Right atrium auricular region (tissue), 2 donors: ENCODE measurements around the gene GTF3A. TPM values are rescaled to one million over a fixed set of nuclear protein-coding genes. Genes with fewer than 3 reads are reported as not detected.

Source experiments
- DNase-seq: peaks from one replicate; pipeline ENCODE4 v3.0.0-alpha.2; 2019; ENCODE audit warnings: low spot score
- H3K27ac ChIP-seq, 2 donors: fragments of 200-600 bp; sonication (generic); 1 replicate in 1 of 2; 2 replicates in 1 of 2; pipeline ENCODE4 v1.5.1; 2016 to 2019
- H3K27me3 ChIP-seq, 2 donors: fragments of 200-600 bp; sonication (generic); one replicate each; pipeline versions ENCODE4 v1.5.1 to v1.6.0; 2017 to 2019
- H3K36me3 ChIP-seq: fragments of 200-600 bp; sonication (generic); one replicate; pipeline ENCODE4 v1.5.1; 2016
- H3K4me1 ChIP-seq, 2 donors: fragments of 200-600 bp; sonication (generic); one replicate each; pipeline versions ENCODE4 v1.5.1 to v1.6.0; 2017 to 2019
- H3K4me3 ChIP-seq, 2 donors: fragments of 200-600 bp; sonication (generic); 1 replicate in 1 of 2; 2 replicates in 1 of 2; pipeline ENCODE4 v1.5.1; 2017 to 2019; ENCODE audit warnings: mild to moderate bottlenecking in 1 of 2, moderate library complexity in 1 of 2
- H3K9me3 ChIP-seq, 2 donors: fragments of 200-600 bp; sonication (generic); one replicate each; pipeline ENCODE4 v1.5.1; 2019
- CTCF ChIP-seq, 2 donors: fragments of 200-600 bp; sonication (generic); IDR thresholded peaks; one replicate each; pipeline ENCODE4 v1.5.1; 2019; ENCODE audit warnings: antibody characterized with exemption in 2 of 2
- total RNA-seq, 2 donors: library from RNA; depleted of rRNA; stranded (reverse); fragments of >200 nt; gene quantifications; one replicate each; pipeline ENCODE4 v1.1.0, GENCODE V29; 2016

GTF3A gene
- total RNA-seq, 2 donors from 2014 or later, result 227 to 327 TPM

GRCh38 chr13:27466513-27466912, 42.1 kb downstream of the GTF3A start:
- no peak for DNase-seq
- no peaks in the 10 kb centered on the region for H3K27me3 ChIP-seq
- H3K9me3 ChIP-seq, result no peaks in the 10 kb centered on the region
- peaks cover 0 to 13% of the 10 kb centered on the region in 2 donors for H3K4me1 ChIP-seq
- no peak overlapping the region for H3K4me3 ChIP-seq
- TF ChIP-seq CTCF (IDR thresholded peaks at IDR 0.05), result no peak
- no peak overlapping the region for H3K27ac ChIP-seq
- no peaks in the 10 kb centered on the region for H3K36me3 ChIP-seq

GRCh38 chr13:27470075-27470820, 45.8 kb downstream of the GTF3A start:
- no peak for TF ChIP-seq CTCF (IDR thresholded peaks at IDR 0.05)
- H3K27ac ChIP-seq, result no peak overlapping the region
- no peak overlapping the region for H3K4me3 ChIP-seq
- H3K36me3 ChIP-seq, result no peaks in the 10 kb centered on the region
- no peaks in the 10 kb centered on the region for H3K9me3 ChIP-seq
- DNase-seq, result no peak
- H3K4me1 ChIP-seq, result peaks cover 0 to 13% of the 10 kb centered on the region in 2 donors
- H3K27me3 ChIP-seq, result no peaks in the 10 kb centered on the region

- H3K27ac ChIP-seq, result no peak overlapping the region
- no peaks in the 10 kb centered on the region for H3K36me3 ChIP-seq
- no peak for DNase-seq
- TF ChIP-seq CTCF (IDR thresholded peaks at IDR 0.05), result no peak
- H3K9me3 ChIP-seq, result no peaks in the 10 kb centered on the region
- H3K27me3 ChIP-seq, result no peaks in the 10 kb centered on the region
- H3K4me3 ChIP-seq, result no peak overlapping the region
- no peaks in the 10 kb centered on the region for H3K4me1 ChIP-seq
These were observed 48.0 kb downstream of the GTF3A start for GRCh38 chr13:27472441-27472840.

GRCh38 chr13:27472941-27473340, 48.5 kb downstream of the GTF3A start:
- TF ChIP-seq CTCF (IDR thresholded peaks at IDR 0.05), result no peak
- no peaks in the 10 kb centered on the region for H3K27me3 ChIP-seq
- no peaks in the 10 kb centered on the region for H3K36me3 ChIP-seq
- no peaks in the 10 kb centered on the region for H3K9me3 ChIP-seq
- no peak overlapping the region for H3K27ac ChIP-seq
- H3K4me3 ChIP-seq, result no peak overlapping the region
- DNase-seq, result no peak
- no peaks in the 10 kb centered on the region for H3K4me1 ChIP-seq

GRCh38 chr13:27474751-27475268, 50.4 kb downstream of the GTF3A start:
- Histone ChIP-seq H3K4me3 (no peak overlapping the region), H3K4me1 (no peaks in the 10 kb centered on the region), H3K27me3 (no peaks in the 10 kb centered on the region), H3K36me3 (no peaks in the 10 kb centered on the region), H3K27ac (no peak overlapping the region), H3K9me3 (no peaks in the 10 kb centered on the region)
- no peak for TF ChIP-seq CTCF (IDR thresholded peaks at IDR 0.05)
- DNase-seq, result peak; percentile 18
